Natural killer cell (primary cell): ENCODE results near the gene HAUS3. TPM values are rescaled to one million over a fixed set of nuclear protein-coding genes. Genes with fewer than 3 reads are reported as not detected.
"Not testable (repeated sequence)": the region's sequence is repeated elsewhere in the genome, so short reads cannot be mapped to it uniquely, and the experiment has no call there.

Experiments used
- ATAC-seq, 3 donors: fragments of 150-1000 bp in 2 of 3; fragments of 200-7000 bp in 1 of 3; cut with Tn5 transposase; 1 replicate in 1 of 3; 2 replicates in 2 of 3; pipeline ENCODE4 v1.10.0; 2021; ENCODE audit warnings: mild to moderate bottlenecking in 2 of 3, moderate library complexity in 2 of 3
- DNase-seq, 2 donors: peaks; one replicate each; pipeline versions ENCODE4 v3.0.0 to v3.0.0-alpha.2; 2013 to 2021; ENCODE audit warnings: mixed read lengths in 1 of 2
- H3K27ac ChIP-seq: one replicate; pipeline ENCODE4 v1.5.1; 2013; ENCODE audit warnings: mild to moderate bottlenecking, low read length
- H3K27me3 ChIP-seq: one replicate; pipeline ENCODE4 v1.6.1; 2013; ENCODE audit warnings: low read length; ENCODE audit not compliant: control insufficient read depth, insufficient read depth
- H3K36me3 ChIP-seq: one replicate; pipeline ENCODE4 v1.6.1; 2013; ENCODE audit warnings: low read length; ENCODE audit not compliant: control insufficient read depth, insufficient read depth
- H3K4me1 ChIP-seq: one replicate; pipeline ENCODE4 v1.6.1; 2013; ENCODE audit warnings: low read length; ENCODE audit not compliant: control insufficient read depth, insufficient read depth
- H3K4me3 ChIP-seq: one replicate; pipeline ENCODE4 v1.5.1; 2013; ENCODE audit warnings: low read length
- H3K9me3 ChIP-seq: one replicate; pipeline ENCODE4 v1.6.1; 2013; ENCODE audit warnings: low read length; ENCODE audit not compliant: control insufficient read depth, insufficient read depth
- H3K27ac Mint-ChIP-seq, 2 donors: one replicate each; pipeline ENCODE4 v1.8.0; 2022; ENCODE audit warnings: mild to moderate bottlenecking in 2 of 2, mixed read lengths in 2 of 2, moderate library complexity in 1 of 2
- H3K27me3 Mint-ChIP-seq, 2 donors: one replicate each; pipeline ENCODE4 v1.8.0; 2022; ENCODE audit warnings: low read depth in 2 of 2, mixed read lengths in 2 of 2
- H3K36me3 Mint-ChIP-seq: one replicate; pipeline ENCODE4 v1.8.0; 2022; ENCODE audit warnings: mixed read lengths
- H3K4me1 Mint-ChIP-seq, 2 donors: one replicate each; pipeline ENCODE4 v1.8.0; 2022; ENCODE audit warnings: mixed read lengths in 2 of 2
- H3K4me3 Mint-ChIP-seq: one replicate; pipeline ENCODE4 v1.8.0; 2022; ENCODE audit warnings: mild to moderate bottlenecking, moderate library complexity, mixed read lengths
- H3K9me3 Mint-ChIP-seq, 2 donors: one replicate each; pipeline ENCODE4 v1.8.0; 2022; ENCODE audit warnings: mixed read lengths in 2 of 2
- CTCF ChIP-seq: fragments of 200-600 bp; IDR thresholded peaks from one replicate; pipeline ENCODE4 v1.8.0; 2022; ENCODE audit warnings: antibody characterized with exemption
- WGBS: methylation state at CpG from one replicate; pipeline ENCODE4 v1.1.7; 2013; ENCODE audit warnings: missing lambda C conversion rate; ENCODE audit not compliant: insufficient coverage; 5-methylcytosine and 5-hydroxymethylcytosine counted together
- intact Hi-C: fragments of 100-400 bp; cut with micrococcal nuclease; formaldehyde crosslinking; loops from one replicate; pipeline ENCODE4 v1.14.2; 2022
- total RNA-seq, 4 donors: library from RNA; stranded (reverse); fragments of 120-200 nt in 1 of 4; gene quantifications; one replicate each; pipeline versions ENCODE4 v1.2.3 to v1.2.4, GENCODE V29; 2013 to 2022

HAUS3 gene
- total RNA-seq, 3 donors from 2014 or later (not counting 1 experiment from before 2014, with no cell fraction given): 38.0 to 50.3 (median 49.4) TPM

GRCh38 chr4:2236944-2237666 lies 4.8 kb downstream of the HAUS3 start:
- Mint-ChIP-seq H3K9me3 (no peaks in the 10 kb centered on the region), H3K27me3 (no peaks in the 10 kb centered on the region), H3K4me1 (peaks cover 52 to 53% of the 10 kb centered on the region in 2 donors), H3K4me3 (no peak overlapping the region), H3K27ac (no peak overlapping the region), H3K36me3 (peaks cover 9% of the 10 kb centered on the region)
- no peak for TF ChIP-seq CTCF
- Histone ChIP-seq H3K9me3 (no peaks in the 10 kb centered on the region), H3K36me3 (peaks cover 40% of the 10 kb centered on the region), H3K4me1 (peaks cover 5% of the 10 kb centered on the region), H3K27me3 (no peaks in the 10 kb centered on the region), H3K4me3 (no peak overlapping the region), H3K27ac (no peak overlapping the region)
- ATAC-seq (no peak), DNase-seq (no peak)
- WGBS: 64% methylated on average over 2 of the region's 3 CpGs
- intact Hi-C loops: no loop called here

- WGBS: 100% methylated on average over 6 of the region's 6 CpGs
- Mint-ChIP-seq H3K9me3 (no peaks in the 10 kb centered on the region), H3K27me3 (no peaks in the 10 kb centered on the region), H3K27ac (no peak overlapping the region), H3K4me3 (no peak overlapping the region), H3K4me1 (peaks cover 8 to 19% of the 10 kb centered on the region in 2 donors), H3K36me3 (peaks cover 9% of the 10 kb centered on the region)
- Histone ChIP-seq H3K9me3 (no peaks in the 10 kb centered on the region), H3K4me1 (no peaks in the 10 kb centered on the region), H3K36me3 (peaks cover 31% of the 10 kb centered on the region), H3K27ac (no peak overlapping the region), H3K27me3 (no peaks in the 10 kb centered on the region), H3K4me3 (no peak overlapping the region)
- intact Hi-C loops: no loop called here
- DNase-seq (no peak), ATAC-seq (no peak)
- TF ChIP-seq CTCF: no peak
These were observed 10.8 kb downstream of the HAUS3 start for GRCh38 chr4:2231082-2231481.

GRCh38 chr4:2226261-2226660 lies 15.7 kb downstream of the HAUS3 start:
- H3K4me3 Mint-ChIP-seq: no peak overlapping the region
- ATAC-seq (no peak), DNase-seq (no peak)
- no peak overlapping the region for H3K27ac Mint-ChIP-seq
- no peaks in the 10 kb centered on the region for H3K4me1 ChIP-seq
- no peak overlapping the region for H3K4me3 ChIP-seq
- 100% methylated on average over 2 of the region's 2 CpGs for WGBS
- intact Hi-C loops: no loop called here
- peaks cover 0 to 5% of the 10 kb centered on the region in 2 donors for H3K4me1 Mint-ChIP-seq
- H3K27me3 ChIP-seq: no peaks in the 10 kb centered on the region
- H3K36me3 Mint-ChIP-seq: no peaks in the 10 kb centered on the region
- H3K27ac ChIP-seq: no peak overlapping the region
- H3K9me3 Mint-ChIP-seq: no peaks in the 10 kb centered on the region
- no peak for TF ChIP-seq CTCF
- no peaks in the 10 kb centered on the region for H3K27me3 Mint-ChIP-seq
- no peaks in the 10 kb centered on the region for H3K9me3 ChIP-seq
- peaks cover 9% of the 10 kb centered on the region for H3K36me3 ChIP-seq

- Histone ChIP-seq H3K36me3 (peaks cover 6% of the 10 kb centered on the region), H3K27ac (no peak overlapping the region), H3K4me3 (no peak overlapping the region), H3K27me3 (no peaks in the 10 kb centered on the region), H3K9me3 (no peaks in the 10 kb centered on the region), H3K4me1 (no peaks in the 10 kb centered on the region)
- no peak for DNase-seq
- no peak for ATAC-seq
- intact Hi-C loops: no loop called here
- Mint-ChIP-seq H3K36me3 (no peaks in the 10 kb centered on the region), H3K4me1 (peaks cover 7 to 8% of the 10 kb centered on the region in 2 donors), H3K9me3 (no peaks in the 10 kb centered on the region), H3K27ac (no peak overlapping the region), H3K27me3 (no peaks in the 10 kb centered on the region), H3K4me3 (no peak overlapping the region)
- WGBS: 100% methylated on average over 2 of the region's 2 CpGs
- no peak for TF ChIP-seq CTCF
These were observed 19.1 kb downstream of the HAUS3 start for GRCh38 chr4:2222838-2223237.

GRCh38 chr4:2221378-2221777 lies 20.5 kb downstream of the HAUS3 start:
- H3K36me3 Mint-ChIP-seq, H3K4me3 Mint-ChIP-seq, H3K27me3 ChIP-seq, ATAC-seq, H3K27me3 Mint-ChIP-seq, H3K9me3 ChIP-seq, H3K4me3 ChIP-seq, DNase-seq, H3K9me3 Mint-ChIP-seq, H3K36me3 ChIP-seq, H3K4me1 ChIP-seq, H3K4me1 Mint-ChIP-seq, H3K27ac Mint-ChIP-seq, intact Hi-C loops, H3K27ac ChIP-seq: not testable (repeated sequence)
- 96% methylated on average over 4 of the region's 4 CpGs for WGBS
